ENCODE results near the gene TOMM70. TPM values are rescaled to one million over a fixed set of nuclear protein-coding genes. Genes with fewer than 3 reads are reported as not detected.
A peak's percentile ranks its signal among the peaks of the same experiment; 100 is the strongest.

Gene TOMM70
- total and polyA plus RNA-seq, 2 of the 13 experiments (the other 11 are each of a cell fraction or from before 2014, with no cell fraction given), result 27.0 to 77.2 TPM

- TF ChIP-seq, protein P1, sequence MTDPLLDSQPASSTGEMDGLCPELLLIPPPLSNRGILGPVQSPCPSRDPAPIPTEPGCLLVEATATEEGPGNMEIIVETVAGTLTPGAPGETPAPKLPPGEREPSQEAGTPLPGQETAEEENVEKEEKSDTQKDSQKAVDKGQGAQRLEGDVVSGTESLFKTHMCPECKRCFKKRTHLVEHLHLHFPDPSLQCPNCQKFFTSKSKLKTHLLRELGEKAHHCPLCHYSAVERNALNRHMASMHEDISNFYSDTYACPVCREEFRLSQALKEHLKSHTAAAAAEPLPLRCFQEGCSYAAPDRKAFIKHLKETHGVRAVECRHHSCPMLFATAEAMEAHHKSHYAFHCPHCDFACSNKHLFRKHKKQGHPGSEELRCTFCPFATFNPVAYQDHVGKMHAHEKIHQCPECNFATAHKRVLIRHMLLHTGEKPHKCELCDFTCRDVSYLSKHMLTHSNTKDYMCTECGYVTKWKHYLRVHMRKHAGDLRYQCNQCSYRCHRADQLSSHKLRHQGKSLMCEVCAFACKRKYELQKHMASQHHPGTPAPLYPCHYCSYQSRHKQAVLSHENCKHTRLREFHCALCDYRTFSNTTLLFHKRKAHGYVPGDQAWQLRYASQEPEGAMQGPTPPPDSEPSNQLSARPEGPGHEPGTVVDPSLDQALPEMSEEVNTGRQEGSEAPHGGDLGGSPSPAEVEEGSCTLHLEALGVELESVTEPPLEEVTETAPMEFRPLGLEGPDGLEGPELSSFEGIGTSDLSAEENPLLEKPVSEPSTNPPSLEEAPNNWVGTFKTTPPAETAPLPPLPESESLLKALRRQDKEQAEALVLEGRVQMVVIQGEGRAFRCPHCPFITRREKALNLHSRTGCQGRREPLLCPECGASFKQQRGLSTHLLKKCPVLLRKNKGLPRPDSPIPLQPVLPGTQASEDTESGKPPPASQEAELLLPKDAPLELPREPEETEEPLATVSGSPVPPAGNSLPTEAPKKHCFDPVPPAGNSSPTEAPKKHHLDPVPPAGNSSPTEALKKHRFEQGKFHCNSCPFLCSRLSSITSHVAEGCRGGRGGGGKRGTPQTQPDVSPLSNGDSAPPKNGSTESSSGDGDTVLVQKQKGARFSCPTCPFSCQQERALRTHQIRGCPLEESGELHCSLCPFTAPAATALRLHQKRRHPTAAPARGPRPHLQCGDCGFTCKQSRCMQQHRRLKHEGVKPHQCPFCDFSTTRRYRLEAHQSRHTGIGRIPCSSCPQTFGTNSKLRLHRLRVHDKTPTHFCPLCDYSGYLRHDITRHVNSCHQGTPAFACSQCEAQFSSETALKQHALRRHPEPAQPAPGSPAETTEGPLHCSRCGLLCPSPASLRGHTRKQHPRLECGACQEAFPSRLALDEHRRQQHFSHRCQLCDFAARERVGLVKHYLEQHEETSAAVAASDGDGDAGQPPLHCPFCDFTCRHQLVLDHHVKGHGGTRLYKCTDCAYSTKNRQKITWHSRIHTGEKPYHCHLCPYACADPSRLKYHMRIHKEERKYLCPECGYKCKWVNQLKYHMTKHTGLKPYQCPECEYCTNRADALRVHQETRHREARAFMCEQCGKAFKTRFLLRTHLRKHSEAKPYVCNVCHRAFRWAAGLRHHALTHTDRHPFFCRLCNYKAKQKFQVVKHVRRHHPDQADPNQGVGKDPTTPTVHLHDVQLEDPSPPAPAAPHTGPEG (CRISPR knock-in tag; IDR thresholded peaks at IDR 0.05), result peak; percentile 43; the same call in 1 of the 2 replicates
- TF ChIP-seq MBNL3 (CRISPR knock-in tag; conservative IDR thresholded peaks at IDR 0.05), result no peak
- no peak for TF ChIP-seq PRDM4 (CRISPR knock-in tag; IDR thresholded peaks at IDR 0.05; ENCODE audit: borderline replicate concordance)
- no peak for TF ChIP-seq MAFF (IDR thresholded peaks at IDR 0.05; ENCODE audit: low read depth, low read length)
- no peak for TF ChIP-seq ZBTB3 (CRISPR knock-in tag; IDR thresholded peaks at IDR 0.05; ENCODE audit: borderline replicate concordance, low read depth)
- TF ChIP-seq ZSCAN20 (CRISPR knock-in tag; IDR thresholded peaks at IDR 0.05; ENCODE audit: borderline replicate concordance), result peak; percentile 84; the same call in 1 of the 2 replicates
- peak; percentile 75; the same call in 1 of the 2 replicates for TF ChIP-seq MYPOP (CRISPR knock-in tag; IDR thresholded peaks at IDR 0.05)
- no peak for TF ChIP-seq FOXO4 (CRISPR knock-in tag; conservative IDR thresholded peaks at IDR 0.05)
- 0 out of 2 replicates have a peak, but pooled peaks have one; percentile 81 for TF ChIP-seq ZNF512B (CRISPR knock-in tag; IDR thresholded peaks at IDR 0.05; ENCODE audit: borderline replicate concordance)
- TF ChIP-seq ZNF570 (CRISPR knock-in tag; IDR thresholded peaks at IDR 0.05; ENCODE audit: borderline replicate concordance), result no peak
These were observed 66.2 kb downstream of the TOMM70 start, which contains the start of gene NIT2 (continued) for GRCh38 chr3:100334488-100335351.
